ENCODE measurements around the gene JAKMIP2.

The JAKMIP2 gene

GRCh38 chr5:147742151-147742550 is 40.4 kb downstream of the JAKMIP2 start:
- DNase-seq (ENCODE audit: low read depth), result no peak
- no peak for TF ChIP-seq CTCF (IDR thresholded peaks at IDR 0.05; ENCODE audit: insufficient read depth, low read depth, low read length, missing control alignments)
- no peak overlapping the region for H3K4me3 ChIP-seq (ENCODE audit: low read length)

GRCh38 chr5:147740864-147741263 is 41.7 kb downstream of the JAKMIP2 start:
- H3K4me3 ChIP-seq (ENCODE audit: low read length), result no peak overlapping the region
- no peak for DNase-seq (ENCODE audit: low read depth)
- no peak for TF ChIP-seq CTCF (IDR thresholded peaks at IDR 0.05; ENCODE audit: insufficient read depth, low read depth, low read length, missing control alignments)

- no peak for DNase-seq (ENCODE audit: low read depth)
- TF ChIP-seq CTCF (IDR thresholded peaks at IDR 0.05; ENCODE audit: insufficient read depth, low read depth, low read length, missing control alignments), result no peak
- H3K4me3 ChIP-seq (ENCODE audit: low read length), result no peak overlapping the region
Measured at GRCh38 chr5:147737921-147738320, 44.6 kb downstream of the JAKMIP2 start.

- no peak for DNase-seq (ENCODE audit: low read depth)
- TF ChIP-seq CTCF (IDR thresholded peaks at IDR 0.05; ENCODE audit: insufficient read depth, low read depth, low read length, missing control alignments), result no peak
- no peak overlapping the region for H3K4me3 ChIP-seq (ENCODE audit: low read length)
Measured at GRCh38 chr5:147735621-147736125, 46.9 kb downstream of the JAKMIP2 start.

- no peak for TF ChIP-seq CTCF (IDR thresholded peaks at IDR 0.05; ENCODE audit: insufficient read depth, low read depth, low read length, missing control alignments)
- no peak for DNase-seq (ENCODE audit: low read depth)
- H3K4me3 ChIP-seq (ENCODE audit: low read length), result no peak overlapping the region
Measured at GRCh38 chr5:147734894-147735293, 47.6 kb downstream of the JAKMIP2 start.

GRCh38 chr5:147733075-147733474 is 49.5 kb downstream of the JAKMIP2 start:
- no peak for DNase-seq (ENCODE audit: low read depth)
- no peak for TF ChIP-seq CTCF (IDR thresholded peaks at IDR 0.05; ENCODE audit: insufficient read depth, low read depth, low read length, missing control alignments)
- no peak overlapping the region for H3K4me3 ChIP-seq (ENCODE audit: low read length)

GRCh38 chr5:147732291-147732883 is 50.1 kb downstream of the JAKMIP2 start:
- DNase-seq (ENCODE audit: low read depth), result no peak
- no peak overlapping the region for H3K4me3 ChIP-seq (ENCODE audit: low read length)
- no peak for TF ChIP-seq CTCF (IDR thresholded peaks at IDR 0.05; ENCODE audit: insufficient read depth, low read depth, low read length, missing control alignments)

All from epithelial cell of esophagus (primary cell).